PC-3 (cell line): ENCODE results near the gene NEK1.

Experiments
- CTCF ChIP-seq: fragments of 300-600 bp; sonication (generic); conservative IDR thresholded peaks from 2 replicates; pipeline ENCODE4 v1.5.1; 2017; ENCODE audit warnings: antibody characterized with exemption, low read depth, mild to moderate bottlenecking, low read length
- EZH2 ChIP-seq: fragments of 300-600 bp; sonication (generic); IDR thresholded peaks from one replicate; pipeline ENCODE4 v1.6.1; 2017; ENCODE audit warnings: antibody characterized with exemption, mild to moderate bottlenecking, low read length; ENCODE audit not compliant: unreplicated experiment

DNA sequence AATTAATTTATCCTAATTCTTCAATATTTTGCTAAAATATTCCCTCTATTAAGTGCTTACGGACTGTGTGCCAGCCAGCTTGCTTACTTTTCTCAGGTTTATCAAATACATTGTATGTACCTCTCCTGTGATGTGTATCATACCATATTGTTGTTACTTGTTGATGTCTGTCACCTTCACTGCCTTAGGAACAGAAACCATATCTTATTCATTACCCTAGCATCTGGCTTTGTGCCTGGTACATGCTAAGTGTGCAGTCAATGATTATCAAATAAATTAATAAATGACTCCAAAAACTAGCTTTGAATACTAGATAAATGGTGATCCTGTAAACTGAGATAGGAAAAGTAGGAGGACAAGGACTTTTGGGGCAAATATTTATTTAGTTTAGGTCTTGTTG is 14.9 kb upstream of the NEK1 start:
- TF ChIP-seq EZH2 (no peak), CTCF (no peak)
